Fibroblast of lung (primary cell): ENCODE measurements around the gene PLA2G1B. TPM values are rescaled to one million over a fixed set of nuclear protein-coding genes. Genes with fewer than 3 reads are reported as not detected.

Experiments used
- DNase-seq, 2 donors: peaks; one replicate each; pipeline versions ENCODE4 v3.0.0 to v3.0.0-alpha.2; 2010; ENCODE audit warnings: low read depth in 2 of 2
- H2AFZ ChIP-seq: 2 replicates; pipeline ENCODE4 v1.5.1; 2012; ENCODE audit warnings: low read length, control low read depth, inconsistent platforms
- H3K27ac ChIP-seq: 2 replicates; pipeline ENCODE4 v1.5.1; 2011; ENCODE audit warnings: low read length, control low read depth; ENCODE audit not compliant: insufficient read depth
- H3K27me3 ChIP-seq: 2 replicates; pipeline ENCODE4 v1.5.1; 2011; ENCODE audit warnings: mild to moderate bottlenecking, low read length; ENCODE audit not compliant: control insufficient read depth, insufficient read depth
- H3K36me3 ChIP-seq: 2 replicates; pipeline ENCODE4 v1.5.1; 2011; ENCODE audit warnings: low read length; ENCODE audit not compliant: control insufficient read depth, insufficient read depth
- H3K4me1 ChIP-seq: 2 replicates; pipeline ENCODE4 v1.5.1; 2011; ENCODE audit warnings: low read length; ENCODE audit not compliant: control insufficient read depth, insufficient read depth; ENCODE audit errors: extremely low read depth
- H3K4me2 ChIP-seq: 2 replicates; pipeline ENCODE4 v1.5.1; 2011; ENCODE audit warnings: low read length, control low read depth; ENCODE audit not compliant: insufficient read depth; ENCODE audit errors: extremely low read depth
- H3K4me3 ChIP-seq, 4 experiments: fragments of 200-600 bp in 1 of 4; sonication (generic) in 1 of 4; replicated peaks in 1 of 4; 2 replicates each; pipeline ENCODE4 v1.5.1; 2011 to 2016; ENCODE audit warnings: low read length in 4 of 4, low read depth in 3 of 4, mild to moderate bottlenecking in 3 of 4, control low read depth in 2 of 4, inconsistent platforms in 1 of 4, mixed read lengths in 1 of 4; ENCODE audit not compliant: insufficient read depth in 1 of 4; ENCODE audit errors: control extremely low read depth in 1 of 4
- H3K79me2 ChIP-seq: 2 replicates; pipeline ENCODE4 v1.5.1; 2012; ENCODE audit warnings: mild to moderate bottlenecking, low read length, inconsistent platforms; ENCODE audit not compliant: control insufficient read depth, insufficient read depth
- H3K9ac ChIP-seq: 2 replicates; pipeline ENCODE4 v1.5.1; 2011; ENCODE audit warnings: mild to moderate bottlenecking, low read length, control low read depth; ENCODE audit not compliant: insufficient read depth
- H3K9me3 ChIP-seq: 2 replicates; pipeline ENCODE4 v1.5.1; 2012; ENCODE audit warnings: low read depth, low read length; ENCODE audit not compliant: control insufficient read depth, insufficient read depth
- H4K20me1 ChIP-seq: 2 replicates; pipeline ENCODE4 v1.5.1; 2011; ENCODE audit warnings: low read length; ENCODE audit not compliant: control insufficient read depth, insufficient read depth; ENCODE audit errors: extremely low read depth
- EZH2 ChIP-seq: IDR thresholded peaks from 2 replicates; pipeline ENCODE4 v1.5.1; 2012; ENCODE audit warnings: low read length, control low read depth, mild to moderate bottlenecking; ENCODE audit errors: missing control alignments
- polyA plus RNA-seq, 2 donors: library from polyadenylated mRNA; depleted of rRNA in 1 of 2; stranded (reverse) in 1 of 2; unstranded in 1 of 2; fragments of >200 nt; gene quantifications; 2 replicates each; pipeline ENCODE4 v1.2.1, GENCODE V29; 2011 to 2012; ENCODE audit warnings: missing spikeins in 1 of 2
- total RNA-seq: library from RNA; depleted of rRNA; stranded (reverse); fragments of >200 nt; gene quantifications from 2 replicates; pipeline ENCODE4 v1.2.1, GENCODE V29; 2014
- TF ChIP-seq, protein P1 (sequence below), 2 donors: IDR thresholded peaks in 1 of 2; conservative IDR thresholded peaks in 1 of 2; 1 replicate in 1 of 2; 2 replicates in 1 of 2; pipeline ENCODE4 v1.5.1; 2011 to 2012; ENCODE audit warnings: low read length in 2 of 2, control low read depth in 1 of 2, inconsistent platforms in 1 of 2, low read depth in 1 of 2, mild to moderate bottlenecking in 1 of 2

Gene PLA2G1B
- total and polyA plus RNA-seq, 2 donors (not counting 1 experiment from before 2014, with no cell fraction given), result 0.20 TPM; not detected in 1

DNA sequence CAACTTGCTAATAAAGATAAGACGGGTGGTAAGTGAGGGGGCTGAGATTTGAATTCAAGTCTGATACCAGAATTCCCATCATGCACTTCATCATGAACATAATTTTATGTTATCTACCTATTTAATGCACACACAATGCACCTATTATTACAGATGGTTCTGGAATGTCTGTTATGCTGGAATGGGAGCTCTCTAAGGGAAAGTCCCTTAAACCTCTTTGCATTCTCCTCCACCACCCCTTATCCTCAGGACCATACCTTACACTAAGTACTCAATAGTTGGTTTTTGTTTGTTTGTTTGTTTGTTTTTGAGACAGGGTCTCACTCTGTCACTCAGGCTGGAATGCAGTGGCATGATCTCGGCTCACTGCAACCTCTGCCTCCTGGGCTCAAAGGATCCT lies 48.4 kb upstream of the PLA2G1B start:
- Histone ChIP-seq H2AFZ (no peak overlapping the region), H3K4me3 (no peak overlapping the region), H3K27ac (no peak overlapping the region), H3K9ac (no peak overlapping the region), H3K27me3 (peaks cover 26% of the 10 kb centered on the region), H3K36me3 (no peaks in the 10 kb centered on the region), H3K9me3 (no peaks in the 10 kb centered on the region), H3K4me2 (no peak overlapping the region), H3K79me2 (no peaks in the 10 kb centered on the region), H3K4me1 (no peaks in the 10 kb centered on the region), H4K20me1 (no peaks in the 10 kb centered on the region)
- TF ChIP-seq EZH2, result no peak
- TF ChIP-seq, protein P1, sequence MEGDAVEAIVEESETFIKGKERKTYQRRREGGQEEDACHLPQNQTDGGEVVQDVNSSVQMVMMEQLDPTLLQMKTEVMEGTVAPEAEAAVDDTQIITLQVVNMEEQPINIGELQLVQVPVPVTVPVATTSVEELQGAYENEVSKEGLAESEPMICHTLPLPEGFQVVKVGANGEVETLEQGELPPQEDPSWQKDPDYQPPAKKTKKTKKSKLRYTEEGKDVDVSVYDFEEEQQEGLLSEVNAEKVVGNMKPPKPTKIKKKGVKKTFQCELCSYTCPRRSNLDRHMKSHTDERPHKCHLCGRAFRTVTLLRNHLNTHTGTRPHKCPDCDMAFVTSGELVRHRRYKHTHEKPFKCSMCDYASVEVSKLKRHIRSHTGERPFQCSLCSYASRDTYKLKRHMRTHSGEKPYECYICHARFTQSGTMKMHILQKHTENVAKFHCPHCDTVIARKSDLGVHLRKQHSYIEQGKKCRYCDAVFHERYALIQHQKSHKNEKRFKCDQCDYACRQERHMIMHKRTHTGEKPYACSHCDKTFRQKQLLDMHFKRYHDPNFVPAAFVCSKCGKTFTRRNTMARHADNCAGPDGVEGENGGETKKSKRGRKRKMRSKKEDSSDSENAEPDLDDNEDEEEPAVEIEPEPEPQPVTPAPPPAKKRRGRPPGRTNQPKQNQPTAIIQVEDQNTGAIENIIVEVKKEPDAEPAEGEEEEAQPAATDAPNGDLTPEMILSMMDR (conservative IDR thresholded peaks at IDR 0.05 in 1 of 2, IDR thresholded peaks at IDR 0.05 in 1 of 2; ENCODE audit: low read depth in 1 of 2, low read length in 2 of 2), result no peak
- no peak for DNase-seq

DNA sequence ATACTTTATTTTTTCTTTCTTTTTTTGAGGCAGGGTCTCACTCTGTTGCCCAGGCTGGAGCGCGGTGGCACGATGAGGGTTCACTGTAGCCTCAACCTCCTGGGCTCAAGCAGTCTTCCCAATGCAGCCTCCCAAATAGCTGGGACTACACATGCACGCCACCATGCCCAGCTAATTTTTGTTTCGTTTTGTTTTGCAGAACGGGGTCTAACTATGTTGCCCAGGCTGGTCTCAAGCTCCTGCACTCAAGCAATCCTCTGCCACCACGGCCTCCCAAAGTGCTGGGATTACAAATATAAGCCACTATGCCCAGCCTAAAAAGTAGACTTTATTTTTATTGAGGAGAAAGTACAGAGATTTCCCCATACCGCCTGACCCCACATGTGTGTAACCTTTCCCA lies 46.1 kb upstream of the PLA2G1B start:
- DNase-seq, result no peak
- Histone ChIP-seq H3K27ac (no peak overlapping the region), H3K9ac (no peak overlapping the region), H4K20me1 (no peaks in the 10 kb centered on the region), H3K4me3 (no peak overlapping the region), H2AFZ (no peak overlapping the region), H3K4me2 (no peak overlapping the region), H3K79me2 (no peaks in the 10 kb centered on the region), H3K27me3 (peaks cover 45% of the 10 kb centered on the region), H3K4me1 (no peaks in the 10 kb centered on the region), H3K36me3 (no peaks in the 10 kb centered on the region), H3K9me3 (no peaks in the 10 kb centered on the region)
- no peak for TF ChIP-seq EZH2
- TF ChIP-seq, protein P1 (conservative IDR thresholded peaks at IDR 0.05 in 1 of 2, IDR thresholded peaks at IDR 0.05 in 1 of 2; ENCODE audit: low read depth in 1 of 2, low read length in 2 of 2), result no peak

- no peak overlapping the region for H3K27ac ChIP-seq
- no peak overlapping the region for H3K4me2 ChIP-seq
- H3K9me3 ChIP-seq, result no peaks in the 10 kb centered on the region
- no peak for DNase-seq
- H3K4me1 ChIP-seq, result no peaks in the 10 kb centered on the region
- H3K4me3 ChIP-seq, result no peak overlapping the region
- no peaks in the 10 kb centered on the region for H4K20me1 ChIP-seq
- no peak overlapping the region for H2AFZ ChIP-seq
- H3K36me3 ChIP-seq, result no peaks in the 10 kb centered on the region
- H3K27me3 ChIP-seq, result peaks cover 49% of the 10 kb centered on the region
- no peaks in the 10 kb centered on the region for H3K79me2 ChIP-seq
- H3K9ac ChIP-seq, result no peak overlapping the region
- no peak for TF ChIP-seq EZH2
- TF ChIP-seq, protein P1 (conservative IDR thresholded peaks at IDR 0.05 in 1 of 2, IDR thresholded peaks at IDR 0.05 in 1 of 2; ENCODE audit: low read depth in 1 of 2, low read length in 2 of 2), result no peak
These were observed 43.0 kb upstream of the PLA2G1B start for GRCh38 chr12:120370343-120371243.
